ENCODE measurements around the gene C16orf96.

DNA sequence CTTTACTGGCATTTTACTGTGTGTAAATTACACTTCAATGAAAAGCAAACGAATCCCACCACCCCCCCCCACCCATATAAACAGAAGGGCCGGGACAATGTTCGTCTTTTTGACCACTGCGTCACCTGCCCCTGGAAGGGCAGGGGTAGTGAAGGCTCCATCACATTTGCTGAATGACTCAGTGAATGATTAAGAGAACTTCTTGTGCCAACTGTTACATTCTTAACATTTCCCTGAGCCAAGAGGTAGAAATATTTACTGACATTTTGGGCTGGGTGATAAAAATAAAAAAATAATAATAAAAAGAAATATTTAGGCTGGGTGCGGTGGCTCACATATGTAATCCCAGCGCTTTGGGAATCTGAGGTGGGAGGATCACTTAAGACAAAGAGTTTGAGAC, 24.1 kb downstream of the C16orf96 start:
- TF ChIP-seq, protein P1, sequence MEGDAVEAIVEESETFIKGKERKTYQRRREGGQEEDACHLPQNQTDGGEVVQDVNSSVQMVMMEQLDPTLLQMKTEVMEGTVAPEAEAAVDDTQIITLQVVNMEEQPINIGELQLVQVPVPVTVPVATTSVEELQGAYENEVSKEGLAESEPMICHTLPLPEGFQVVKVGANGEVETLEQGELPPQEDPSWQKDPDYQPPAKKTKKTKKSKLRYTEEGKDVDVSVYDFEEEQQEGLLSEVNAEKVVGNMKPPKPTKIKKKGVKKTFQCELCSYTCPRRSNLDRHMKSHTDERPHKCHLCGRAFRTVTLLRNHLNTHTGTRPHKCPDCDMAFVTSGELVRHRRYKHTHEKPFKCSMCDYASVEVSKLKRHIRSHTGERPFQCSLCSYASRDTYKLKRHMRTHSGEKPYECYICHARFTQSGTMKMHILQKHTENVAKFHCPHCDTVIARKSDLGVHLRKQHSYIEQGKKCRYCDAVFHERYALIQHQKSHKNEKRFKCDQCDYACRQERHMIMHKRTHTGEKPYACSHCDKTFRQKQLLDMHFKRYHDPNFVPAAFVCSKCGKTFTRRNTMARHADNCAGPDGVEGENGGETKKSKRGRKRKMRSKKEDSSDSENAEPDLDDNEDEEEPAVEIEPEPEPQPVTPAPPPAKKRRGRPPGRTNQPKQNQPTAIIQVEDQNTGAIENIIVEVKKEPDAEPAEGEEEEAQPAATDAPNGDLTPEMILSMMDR (tag by site-specific recombination; IDR thresholded peaks at IDR 0.05), result no peak
- TF ChIP-seq ZNF19 (tag by site-specific recombination; IDR thresholded peaks at IDR 0.05; ENCODE audit: low read depth), result no peak
- TF ChIP-seq ZNF121 (tag by site-specific recombination; IDR thresholded peaks at IDR 0.05), result no peak
- TF ChIP-seq, protein P2, sequence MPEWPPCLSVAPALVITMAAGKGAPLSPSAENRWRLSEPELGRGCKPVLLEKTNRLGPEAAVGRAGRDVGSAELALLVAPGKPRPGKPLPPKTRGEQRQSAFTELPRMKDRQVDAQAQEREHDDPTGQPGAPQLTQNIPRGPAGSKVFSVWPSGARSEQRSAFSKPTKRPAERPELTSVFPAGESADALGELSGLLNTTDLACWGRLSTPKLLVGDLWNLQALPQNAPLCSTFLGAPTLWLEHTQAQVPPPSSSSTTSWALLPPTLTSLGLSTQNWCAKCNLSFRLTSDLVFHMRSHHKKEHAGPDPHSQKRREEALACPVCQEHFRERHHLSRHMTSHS (tag by site-specific recombination; IDR thresholded peaks at IDR 0.05), result no peak
- TF ChIP-seq, protein P3, sequence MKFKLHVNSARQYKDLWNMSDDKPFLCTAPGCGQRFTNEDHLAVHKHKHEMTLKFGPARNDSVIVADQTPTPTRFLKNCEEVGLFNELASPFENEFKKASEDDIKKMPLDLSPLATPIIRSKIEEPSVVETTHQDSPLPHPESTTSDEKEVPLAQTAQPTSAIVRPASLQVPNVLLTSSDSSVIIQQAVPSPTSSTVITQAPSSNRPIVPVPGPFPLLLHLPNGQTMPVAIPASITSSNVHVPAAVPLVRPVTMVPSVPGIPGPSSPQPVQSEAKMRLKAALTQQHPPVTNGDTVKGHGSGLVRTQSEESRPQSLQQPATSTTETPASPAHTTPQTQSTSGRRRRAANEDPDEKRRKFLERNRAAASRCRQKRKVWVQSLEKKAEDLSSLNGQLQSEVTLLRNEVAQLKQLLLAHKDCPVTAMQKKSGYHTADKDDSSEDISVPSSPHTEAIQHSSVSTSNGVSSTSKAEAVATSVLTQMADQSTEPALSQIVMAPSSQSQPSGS (tag by site-specific recombination; IDR thresholded peaks at IDR 0.05; ENCODE audit: low read depth), result no peak
- TF ChIP-seq, protein P4, sequence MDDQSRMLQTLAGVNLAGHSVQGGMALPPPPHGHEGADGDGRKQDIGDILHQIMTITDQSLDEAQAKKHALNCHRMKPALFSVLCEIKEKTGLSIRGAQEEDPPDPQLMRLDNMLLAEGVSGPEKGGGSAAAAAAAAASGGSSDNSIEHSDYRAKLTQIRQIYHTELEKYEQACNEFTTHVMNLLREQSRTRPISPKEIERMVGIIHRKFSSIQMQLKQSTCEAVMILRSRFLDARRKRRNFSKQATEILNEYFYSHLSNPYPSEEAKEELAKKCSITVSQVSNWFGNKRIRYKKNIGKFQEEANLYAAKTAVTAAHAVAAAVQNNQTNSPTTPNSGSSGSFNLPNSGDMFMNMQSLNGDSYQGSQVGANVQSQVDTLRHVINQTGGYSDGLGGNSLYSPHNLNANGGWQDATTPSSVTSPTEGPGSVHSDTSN (CRISPR knock-in tag; IDR thresholded peaks at IDR 0.05), result no peak
- TF ChIP-seq, protein P5, sequence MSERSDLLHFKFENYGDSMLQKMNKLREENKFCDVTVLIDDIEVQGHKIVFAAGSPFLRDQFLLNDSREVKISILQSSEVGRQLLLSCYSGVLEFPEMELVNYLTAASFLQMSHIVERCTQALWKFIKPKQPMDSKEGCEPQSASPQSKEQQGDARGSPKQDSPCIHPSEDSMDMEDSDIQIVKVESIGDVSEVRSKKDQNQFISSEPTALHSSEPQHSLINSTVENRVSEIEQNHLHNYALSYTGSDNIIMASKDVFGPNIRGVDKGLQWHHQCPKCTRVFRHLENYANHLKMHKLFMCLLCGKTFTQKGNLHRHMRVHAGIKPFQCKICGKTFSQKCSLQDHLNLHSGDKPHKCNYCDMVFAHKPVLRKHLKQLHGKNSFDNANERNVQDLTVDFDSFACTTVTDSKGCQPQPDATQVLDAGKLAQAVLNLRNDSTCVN (tag by site-specific recombination; optimal IDR thresholded peaks at IDR 0.05), result no peak
- TF ChIP-seq YY1 (tag by site-specific recombination; IDR thresholded peaks at IDR 0.05), result no peak
- no peak for TF ChIP-seq ZNF596 (tag by site-specific recombination; IDR thresholded peaks at IDR 0.05)
- no peak for TF ChIP-seq ZNF211 (tag by site-specific recombination; IDR thresholded peaks at IDR 0.05; ENCODE audit: low read depth)
- no peak for TF ChIP-seq KLF9 (tag by site-specific recombination; IDR thresholded peaks at IDR 0.05; ENCODE audit: low read depth)
- TF ChIP-seq, protein P6, sequence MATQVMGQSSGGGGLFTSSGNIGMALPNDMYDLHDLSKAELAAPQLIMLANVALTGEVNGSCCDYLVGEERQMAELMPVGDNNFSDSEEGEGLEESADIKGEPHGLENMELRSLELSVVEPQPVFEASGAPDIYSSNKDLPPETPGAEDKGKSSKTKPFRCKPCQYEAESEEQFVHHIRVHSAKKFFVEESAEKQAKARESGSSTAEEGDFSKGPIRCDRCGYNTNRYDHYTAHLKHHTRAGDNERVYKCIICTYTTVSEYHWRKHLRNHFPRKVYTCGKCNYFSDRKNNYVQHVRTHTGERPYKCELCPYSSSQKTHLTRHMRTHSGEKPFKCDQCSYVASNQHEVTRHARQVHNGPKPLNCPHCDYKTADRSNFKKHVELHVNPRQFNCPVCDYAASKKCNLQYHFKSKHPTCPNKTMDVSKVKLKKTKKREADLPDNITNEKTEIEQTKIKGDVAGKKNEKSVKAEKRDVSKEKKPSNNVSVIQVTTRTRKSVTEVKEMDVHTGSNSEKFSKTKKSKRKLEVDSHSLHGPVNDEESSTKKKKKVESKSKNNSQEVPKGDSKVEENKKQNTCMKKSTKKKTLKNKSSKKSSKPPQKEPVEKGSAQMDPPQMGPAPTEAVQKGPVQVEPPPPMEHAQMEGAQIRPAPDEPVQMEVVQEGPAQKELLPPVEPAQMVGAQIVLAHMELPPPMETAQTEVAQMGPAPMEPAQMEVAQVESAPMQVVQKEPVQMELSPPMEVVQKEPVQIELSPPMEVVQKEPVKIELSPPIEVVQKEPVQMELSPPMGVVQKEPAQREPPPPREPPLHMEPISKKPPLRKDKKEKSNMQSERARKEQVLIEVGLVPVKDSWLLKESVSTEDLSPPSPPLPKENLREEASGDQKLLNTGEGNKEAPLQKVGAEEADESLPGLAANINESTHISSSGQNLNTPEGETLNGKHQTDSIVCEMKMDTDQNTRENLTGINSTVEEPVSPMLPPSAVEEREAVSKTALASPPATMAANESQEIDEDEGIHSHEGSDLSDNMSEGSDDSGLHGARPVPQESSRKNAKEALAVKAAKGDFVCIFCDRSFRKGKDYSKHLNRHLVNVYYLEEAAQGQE (tag by site-specific recombination; IDR thresholded peaks at IDR 0.05), result no peak

Data from HEK293 (cell line).